Measurements from ENCODE around the gene BACH2. TPM values are rescaled to one million over a fixed set of nuclear protein-coding genes. Genes with fewer than 3 reads are reported as not detected.
"Not testable (repeated sequence)": the region's sequence is repeated elsewhere in the genome, so short reads cannot be mapped to it uniquely, and the experiment has no call there.

The BACH2 gene
- total RNA-seq, 1 experiment from 2014 or later = 0.77 TPM

DNA sequence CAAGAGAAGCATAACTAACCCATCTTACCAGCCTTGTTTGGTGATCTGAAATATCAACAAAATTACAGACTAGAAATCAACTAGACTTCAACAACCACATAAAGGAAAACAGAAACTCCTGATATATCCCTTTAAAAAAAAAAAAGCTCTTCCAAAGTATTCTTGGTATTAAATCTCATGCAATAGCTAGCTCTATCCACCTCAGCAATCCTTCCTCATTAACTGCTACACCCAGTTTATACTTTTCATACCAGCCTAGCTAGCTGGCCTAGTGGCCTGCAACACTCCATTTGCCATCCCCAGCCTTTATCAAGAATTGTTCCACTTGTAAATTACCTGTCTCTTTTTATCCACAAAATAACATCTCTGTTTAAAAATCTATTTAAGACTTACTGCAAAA lies 69.0 kb downstream of the BACH2 start:
- DNase-seq (ENCODE audit: low read depth, low spot score) = peak; percentile 6
- in situ Hi-C loops (cut with HindIII; ENCODE audit: low pct_unique_long_range_greater_than_20kb, low sequenced_read_pairs) = no loop called here

DNA sequence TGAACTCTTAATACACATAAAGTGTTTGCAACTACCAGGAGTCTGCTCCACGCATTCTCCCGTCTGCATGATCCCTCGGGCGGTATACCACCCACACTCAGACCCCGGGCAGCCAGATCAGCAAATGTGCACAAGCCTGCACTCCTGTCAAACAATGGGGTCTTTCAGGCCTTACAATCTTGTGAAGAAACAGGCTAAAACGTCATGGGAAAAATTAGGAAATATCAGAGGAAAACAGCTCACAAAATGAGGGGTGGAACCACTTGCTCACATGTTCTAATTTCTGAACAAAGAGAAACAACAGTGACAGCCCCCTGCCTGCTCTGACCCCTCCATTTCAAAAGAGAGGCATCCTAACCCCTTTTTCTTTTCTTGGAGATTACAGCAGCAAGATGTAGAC lies 69.4 kb downstream of the BACH2 start:
- peak; percentile 95 for DNase-seq (ENCODE audit: low read depth, low spot score)
- in situ Hi-C loops (cut with HindIII; ENCODE audit: low pct_unique_long_range_greater_than_20kb, low sequenced_read_pairs) = no loop called here

DNA sequence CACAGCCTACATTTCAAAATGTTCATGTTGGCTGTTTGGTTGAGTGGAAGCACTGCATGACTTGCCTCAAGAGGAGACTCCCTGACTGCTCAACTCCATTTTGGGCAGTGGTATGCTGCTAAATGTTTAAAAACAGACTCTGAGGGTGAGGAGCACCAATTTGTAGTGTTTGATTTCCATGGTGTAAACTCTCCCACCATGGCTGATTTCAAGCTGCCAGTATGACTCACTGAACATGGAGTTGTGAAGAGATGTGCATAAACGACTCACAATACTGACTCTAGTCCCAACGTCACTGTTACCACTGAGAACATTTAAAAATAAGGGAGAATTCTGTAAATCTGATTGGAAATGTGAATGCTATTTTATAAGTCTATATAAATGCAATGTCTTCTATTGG lies 70.4 kb downstream of the BACH2 start:
- in situ Hi-C loops (cut with HindIII; ENCODE audit: low pct_unique_long_range_greater_than_20kb, low sequenced_read_pairs) = no loop called here
- DNase-seq (ENCODE audit: low read depth, low spot score) = no peak

DNA sequence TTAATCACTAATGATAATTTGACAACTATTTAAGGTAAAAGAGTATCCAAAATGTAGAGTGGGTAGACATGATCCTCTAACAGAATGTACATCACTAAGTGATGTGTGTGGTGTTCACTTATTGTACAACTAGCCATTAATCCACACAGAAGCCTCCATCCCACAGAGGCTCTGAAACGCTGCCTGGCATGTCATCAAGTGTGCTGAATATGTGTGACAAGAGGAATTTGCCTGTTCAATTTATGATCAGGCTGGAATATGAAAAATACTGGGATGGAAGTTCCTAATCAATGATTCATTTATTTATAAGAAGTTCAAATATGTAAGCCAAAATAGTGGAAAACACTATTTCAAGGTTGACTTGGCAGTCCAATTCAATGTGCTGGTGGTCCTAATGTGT lies 72.4 kb downstream of the BACH2 start:
- in situ Hi-C loops (cut with HindIII; ENCODE audit: low pct_unique_long_range_greater_than_20kb, low sequenced_read_pairs) = no loop called here
- no peak for DNase-seq (ENCODE audit: low read depth, low spot score)

DNA sequence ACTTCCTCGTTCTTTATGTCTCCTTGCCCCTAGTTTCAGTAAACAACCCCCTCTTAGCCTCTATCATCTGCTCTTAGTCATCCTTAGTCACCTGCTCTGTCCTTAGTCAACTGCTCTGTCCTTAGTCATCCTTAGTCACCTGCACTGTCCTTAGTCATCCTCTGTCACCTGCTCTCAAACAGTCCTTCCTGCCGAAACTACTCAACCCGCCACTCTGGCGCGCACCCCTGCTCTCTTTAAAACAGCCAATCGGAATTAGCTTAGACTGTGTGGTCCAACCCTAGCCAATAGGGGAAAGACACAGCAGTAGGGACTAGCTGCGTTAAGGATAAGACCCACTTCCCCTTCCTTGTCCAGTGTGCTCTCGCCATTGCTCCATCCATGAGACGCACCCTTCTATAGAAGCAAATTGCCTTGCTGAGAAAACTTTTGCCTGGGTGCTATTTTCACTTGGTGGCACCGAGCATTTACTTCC lies 73.9 kb downstream of the BACH2 start:
- DNase-seq (ENCODE audit: low read depth, low spot score) = no peak
- in situ Hi-C loops (cut with HindIII; ENCODE audit: low pct_unique_long_range_greater_than_20kb, low sequenced_read_pairs) = no loop called here

DNA sequence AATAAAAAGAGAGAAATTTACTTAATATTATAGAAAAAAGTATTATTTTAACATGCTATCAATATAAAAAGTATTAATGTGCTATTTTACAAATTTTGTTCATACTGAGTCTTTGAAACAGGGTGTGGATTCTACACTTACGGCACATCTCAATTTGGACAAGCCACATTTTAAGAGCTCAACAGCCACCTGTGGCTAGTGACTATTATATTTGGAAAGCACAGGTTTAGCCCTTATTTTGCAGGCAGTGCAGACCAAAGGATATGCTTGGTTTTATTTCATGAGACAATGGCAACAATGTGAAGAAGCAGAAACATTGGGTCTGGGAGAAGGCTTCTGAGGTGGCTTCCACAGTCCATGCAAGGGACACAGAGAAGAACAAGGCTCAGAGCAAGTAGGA lies 74.6 kb downstream of the BACH2 start:
- in situ Hi-C loops (cut with HindIII; ENCODE audit: low pct_unique_long_range_greater_than_20kb, low sequenced_read_pairs) = no loop called here
- no peak for DNase-seq (ENCODE audit: low read depth, low spot score)

DNA sequence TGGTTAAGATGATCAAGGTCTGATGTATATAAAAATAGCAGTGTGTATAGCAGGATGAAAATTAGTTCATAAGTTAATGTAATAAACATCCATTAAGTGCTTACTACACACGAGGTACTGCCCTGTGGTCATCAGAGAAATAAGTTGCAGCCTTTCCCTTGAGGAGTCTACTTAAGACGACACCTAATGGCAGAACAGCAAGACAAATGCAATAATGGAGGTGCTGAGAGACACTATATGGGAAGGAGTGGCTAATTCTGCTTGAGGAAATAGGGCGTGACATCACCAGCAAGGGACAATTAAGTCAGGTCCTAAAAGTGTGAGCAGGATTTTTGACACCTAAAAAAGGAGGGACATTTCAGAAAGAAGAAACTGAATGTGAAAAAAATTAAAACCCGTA lies 75.2 kb downstream of the BACH2 start:
- DNase-seq (ENCODE audit: low read depth, low spot score) = no peak
- in situ Hi-C loops (cut with HindIII; ENCODE audit: low pct_unique_long_range_greater_than_20kb, low sequenced_read_pairs) = no loop called here

DNA sequence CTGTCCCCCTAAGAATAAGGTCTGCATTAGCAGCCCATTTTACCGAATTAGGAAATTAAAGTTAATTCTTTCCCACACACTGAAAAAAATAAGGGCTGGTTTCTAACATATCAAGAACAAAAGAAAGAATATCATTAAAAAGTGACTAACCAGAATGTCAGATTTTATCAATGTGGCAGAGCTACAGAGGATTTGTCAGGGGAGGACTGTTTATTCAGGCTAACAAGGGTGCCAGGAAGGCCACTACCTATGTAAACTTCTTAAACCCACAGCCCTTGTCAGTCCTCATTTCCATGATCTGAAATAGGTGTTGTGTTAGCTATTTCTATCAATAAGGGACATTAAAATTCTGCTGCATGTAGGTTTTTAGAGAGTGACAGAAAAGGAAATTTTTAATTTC lies 76.4 kb downstream of the BACH2 start:
- no peak for DNase-seq (ENCODE audit: low read depth, low spot score)
- in situ Hi-C loops (cut with HindIII; ENCODE audit: low pct_unique_long_range_greater_than_20kb, low sequenced_read_pairs) = no loop called here

DNA sequence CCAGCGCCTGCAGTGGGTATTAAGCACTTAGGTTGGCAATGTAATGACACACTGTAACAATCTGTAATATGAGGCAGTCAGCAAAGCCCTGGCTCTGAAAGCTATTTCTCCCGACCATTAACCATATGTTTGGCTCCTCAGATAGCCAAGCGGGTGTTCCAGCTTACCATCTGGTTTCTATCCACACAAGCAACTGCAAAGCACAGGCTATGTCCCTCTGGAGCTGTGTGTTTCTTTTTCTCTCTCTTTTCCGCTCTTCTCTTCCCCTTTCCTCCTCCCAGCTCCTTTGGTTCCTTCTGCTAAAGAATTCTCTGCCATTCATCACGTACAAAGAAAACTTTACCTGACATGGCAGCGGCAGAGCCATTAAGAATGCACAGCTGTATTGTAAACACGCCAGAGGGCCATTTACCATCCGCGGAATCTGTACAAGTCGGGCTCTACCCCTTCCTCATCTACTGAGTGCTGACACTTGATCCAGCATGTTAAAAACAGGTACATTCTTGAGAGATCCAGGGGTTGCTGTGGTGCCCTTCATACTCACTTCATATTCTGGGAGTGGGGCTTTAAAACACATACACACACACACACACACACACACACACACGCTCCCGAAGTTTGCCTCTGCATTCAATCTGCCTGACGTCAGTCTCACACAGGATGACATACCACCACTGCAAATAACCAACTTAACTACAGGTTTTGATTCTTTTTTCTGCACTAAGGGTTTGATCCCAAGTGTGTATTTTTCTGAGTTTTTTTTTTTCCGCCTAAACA lies 77.2 kb downstream of the BACH2 start:
- in situ Hi-C loops (cut with HindIII; ENCODE audit: low pct_unique_long_range_greater_than_20kb, low sequenced_read_pairs) = no loop called here
- no peak for DNase-seq (ENCODE audit: low read depth, low spot score)

DNA sequence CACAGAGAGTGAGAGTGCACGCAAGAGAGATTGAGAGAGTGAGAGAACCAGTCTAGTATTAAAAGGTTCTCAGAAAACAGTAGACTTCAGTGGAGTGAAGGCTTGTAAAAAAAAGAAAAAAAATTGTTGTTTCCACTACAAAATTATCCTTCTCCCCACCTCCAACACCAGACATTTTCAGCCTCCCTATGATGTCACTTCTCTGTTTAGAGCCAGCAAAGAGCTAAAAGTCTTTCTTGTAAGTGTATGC lies 77.8 kb downstream of the BACH2 start:
- in situ Hi-C loops (cut with HindIII; ENCODE audit: low pct_unique_long_range_greater_than_20kb, low sequenced_read_pairs) = no loop called here
- DNase-seq (ENCODE audit: low read depth, low spot score) = no peak

DNA sequence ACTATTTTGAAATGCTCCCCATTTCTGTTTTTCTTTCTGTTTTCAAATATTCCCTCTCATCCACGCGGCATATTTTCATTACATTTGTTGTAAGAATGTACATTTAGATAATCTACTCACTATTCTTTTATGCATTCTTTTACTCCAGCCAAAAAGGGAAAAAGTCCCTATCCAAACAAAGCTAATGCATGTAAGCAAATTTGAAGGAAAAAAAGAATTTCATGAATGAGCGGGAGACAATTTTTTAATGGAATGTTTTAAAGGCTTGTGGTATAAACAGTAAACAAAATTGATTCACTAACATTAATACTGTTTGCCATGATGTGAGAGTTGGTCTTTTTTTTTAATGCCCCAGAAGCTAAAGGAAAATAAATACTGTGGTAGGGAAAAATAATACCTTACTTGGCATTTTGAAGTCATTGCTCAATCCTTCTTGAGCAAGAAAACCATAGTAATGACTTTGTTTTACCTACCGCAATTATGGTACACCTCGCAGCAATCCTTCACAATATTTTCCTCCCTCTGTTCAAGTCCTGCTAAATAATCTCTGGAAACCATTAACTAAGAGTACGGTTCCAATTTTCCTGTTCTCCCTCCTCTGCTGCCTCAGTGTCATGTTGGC lies 79.0 kb downstream of the BACH2 start:
- in situ Hi-C loops (cut with HindIII; ENCODE audit: low pct_unique_long_range_greater_than_20kb, low sequenced_read_pairs) = no loop called here

DNA sequence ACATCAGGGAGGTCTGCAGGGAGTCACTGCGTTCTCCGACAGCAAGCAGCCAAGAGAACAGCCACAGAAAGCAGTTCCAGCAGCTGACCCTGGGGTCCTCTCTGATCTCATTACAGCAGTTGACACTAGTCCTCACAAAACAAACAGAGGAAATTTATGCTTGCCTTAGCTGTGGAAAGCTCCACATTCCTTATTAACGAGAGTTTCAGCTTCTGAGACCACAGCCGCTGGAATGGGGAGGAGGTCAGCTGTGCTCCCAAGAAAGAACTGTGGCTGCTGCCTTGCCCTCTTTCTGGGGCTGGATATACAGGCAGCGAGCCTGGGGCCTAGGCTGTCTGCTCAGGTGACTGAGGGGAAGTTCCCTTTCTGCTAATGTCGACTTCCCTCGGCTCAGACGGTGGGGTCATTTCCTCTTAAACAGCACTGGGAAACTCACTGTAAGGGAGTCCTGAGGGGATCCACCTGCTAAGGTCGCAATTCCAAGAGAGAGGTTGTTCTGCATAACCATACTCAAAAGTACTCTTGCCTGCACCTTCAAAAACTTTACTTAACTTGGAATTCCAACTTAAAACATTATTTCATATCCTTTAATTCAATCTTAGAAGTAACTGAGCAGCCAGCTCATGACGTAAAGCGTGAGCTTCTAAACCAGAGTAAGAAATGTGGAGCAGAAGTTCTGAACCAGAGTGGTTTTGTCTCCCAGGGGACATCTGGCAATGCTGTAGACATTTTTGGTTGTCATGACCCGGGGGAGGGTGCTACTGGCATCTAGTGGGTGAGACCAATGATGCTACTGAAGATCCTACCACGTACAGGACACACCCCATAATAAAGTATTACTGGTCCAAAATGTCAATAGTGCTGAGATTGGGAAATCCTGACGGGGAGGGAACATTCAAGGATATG lies 80.3 kb downstream of the BACH2 start:
- DNase-seq (ENCODE audit: low read depth, low spot score) = no peak
- in situ Hi-C loops (cut with HindIII; ENCODE audit: low pct_unique_long_range_greater_than_20kb, low sequenced_read_pairs) = no loop called here

More for the DNA sequence above, 79.0 kb downstream of the BACH2 start:
- DNase-seq (ENCODE audit: low read depth, low spot score) = no peak

DNA sequence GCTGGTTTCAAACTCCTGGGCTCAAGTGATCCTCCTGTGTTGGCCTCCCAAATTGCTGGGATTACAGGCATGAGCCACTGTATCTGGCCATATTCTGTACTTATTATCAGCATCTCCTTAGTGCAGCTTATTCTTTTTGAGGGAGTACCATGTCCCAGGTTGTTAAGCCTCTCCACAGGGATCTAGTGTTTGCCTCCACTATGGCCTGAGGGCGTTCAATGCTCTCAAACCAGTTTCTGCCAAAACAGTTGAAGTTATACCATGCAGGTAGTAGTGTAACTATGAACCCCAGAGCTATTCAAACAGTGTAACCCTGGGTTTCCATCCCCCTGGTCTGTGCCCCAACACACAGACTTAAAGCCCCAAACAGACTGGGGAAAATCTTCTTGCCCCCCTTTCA lies 81.7 kb downstream of the BACH2 start:
- in situ Hi-C loops (cut with HindIII; ENCODE audit: low pct_unique_long_range_greater_than_20kb, low sequenced_read_pairs) = no loop called here
- DNase-seq (ENCODE audit: low read depth, low spot score) = no peak

DNA sequence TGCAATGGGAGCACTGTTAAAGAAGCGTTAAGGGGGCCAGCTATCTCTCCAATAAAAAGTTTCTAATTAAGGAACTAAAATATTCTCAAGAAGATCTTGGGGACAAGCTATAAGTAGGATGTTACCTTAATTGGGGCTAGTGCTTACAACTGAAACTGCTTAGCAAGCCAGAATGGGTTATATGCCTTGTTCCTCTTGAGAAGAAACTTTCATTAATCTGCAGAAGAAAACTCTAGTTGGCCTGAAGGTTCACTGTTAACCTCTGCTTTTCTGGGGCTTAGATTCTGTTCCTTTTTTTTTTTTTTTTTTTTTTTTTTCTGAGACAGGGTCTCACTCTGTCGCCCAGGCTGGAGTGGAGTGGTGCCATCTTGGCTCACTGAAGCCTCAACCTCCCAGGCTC lies 82.2 kb downstream of the BACH2 start:
- DNase-seq (ENCODE audit: low read depth, low spot score) = no peak
- in situ Hi-C loops (cut with HindIII; ENCODE audit: low pct_unique_long_range_greater_than_20kb, low sequenced_read_pairs) = no loop called here

DNA sequence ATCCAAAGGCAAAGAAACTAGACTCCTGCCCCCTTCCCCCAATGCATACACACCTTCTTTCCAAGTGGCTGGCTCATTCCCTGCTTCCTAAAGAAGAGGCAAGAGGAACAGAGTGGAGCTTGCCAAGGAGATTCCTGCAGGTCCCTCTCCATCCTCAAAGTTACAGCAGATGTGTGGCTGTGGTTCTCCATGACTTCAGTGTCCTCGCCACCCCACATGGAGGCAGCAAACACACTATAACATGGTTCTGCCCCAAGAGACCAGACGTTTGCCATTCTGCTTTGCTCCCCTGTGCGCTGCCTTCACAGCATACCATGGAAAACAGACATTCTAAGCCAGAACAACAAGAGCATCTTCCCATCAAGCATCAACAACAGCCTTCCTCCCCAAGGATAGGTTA lies 84.4 kb downstream of the BACH2 start:
- in situ Hi-C loops (cut with HindIII; ENCODE audit: low pct_unique_long_range_greater_than_20kb, low sequenced_read_pairs) = no loop called here
- peak; percentile 38 for DNase-seq (ENCODE audit: low read depth, low spot score)

DNA sequence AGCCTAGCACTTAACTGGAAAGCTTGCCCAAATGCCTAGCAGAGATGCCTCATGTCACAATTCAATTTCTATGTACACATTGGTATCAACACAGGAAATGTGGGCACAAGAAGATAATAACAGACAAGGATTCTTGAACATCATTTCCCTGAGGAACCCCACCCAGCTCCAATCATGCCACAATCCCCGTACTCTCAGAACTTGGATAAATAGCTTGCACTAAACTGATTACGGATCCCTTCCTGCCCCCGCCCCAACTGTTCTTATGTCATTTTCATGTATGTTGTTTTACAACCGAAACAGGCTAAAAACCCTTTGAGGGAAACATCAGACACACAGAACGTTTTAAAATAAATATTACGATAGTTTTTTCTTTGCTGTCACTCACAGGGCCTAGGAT lies 87.1 kb downstream of the BACH2 start:
- in situ Hi-C loops (cut with HindIII; ENCODE audit: low pct_unique_long_range_greater_than_20kb, low sequenced_read_pairs) = no loop called here
- no peak for DNase-seq (ENCODE audit: low read depth, low spot score)

DNA sequence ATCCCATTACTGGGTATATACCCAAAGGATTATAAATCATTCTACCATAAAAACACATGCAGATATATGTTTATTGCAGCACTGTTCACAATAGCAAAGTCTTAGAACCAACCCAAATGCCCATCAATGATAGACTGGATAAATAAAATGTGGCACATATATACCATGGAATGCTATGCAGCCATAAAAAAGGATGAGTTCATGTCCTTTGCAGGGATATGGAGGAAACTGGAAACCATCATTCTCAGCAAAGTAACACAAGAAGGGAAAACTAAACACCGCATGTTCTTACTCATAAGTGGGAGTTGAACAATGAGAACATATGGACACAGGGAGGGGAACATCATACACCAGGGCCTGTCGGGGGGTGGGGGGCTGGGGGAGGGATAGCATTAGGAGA lies 88.0 kb downstream of the BACH2 start:
- DNase-seq (ENCODE audit: low read depth, low spot score); in situ Hi-C loops (cut with HindIII; ENCODE audit: low pct_unique_long_range_greater_than_20kb, low sequenced_read_pairs): not testable (repeated sequence)

DNA sequence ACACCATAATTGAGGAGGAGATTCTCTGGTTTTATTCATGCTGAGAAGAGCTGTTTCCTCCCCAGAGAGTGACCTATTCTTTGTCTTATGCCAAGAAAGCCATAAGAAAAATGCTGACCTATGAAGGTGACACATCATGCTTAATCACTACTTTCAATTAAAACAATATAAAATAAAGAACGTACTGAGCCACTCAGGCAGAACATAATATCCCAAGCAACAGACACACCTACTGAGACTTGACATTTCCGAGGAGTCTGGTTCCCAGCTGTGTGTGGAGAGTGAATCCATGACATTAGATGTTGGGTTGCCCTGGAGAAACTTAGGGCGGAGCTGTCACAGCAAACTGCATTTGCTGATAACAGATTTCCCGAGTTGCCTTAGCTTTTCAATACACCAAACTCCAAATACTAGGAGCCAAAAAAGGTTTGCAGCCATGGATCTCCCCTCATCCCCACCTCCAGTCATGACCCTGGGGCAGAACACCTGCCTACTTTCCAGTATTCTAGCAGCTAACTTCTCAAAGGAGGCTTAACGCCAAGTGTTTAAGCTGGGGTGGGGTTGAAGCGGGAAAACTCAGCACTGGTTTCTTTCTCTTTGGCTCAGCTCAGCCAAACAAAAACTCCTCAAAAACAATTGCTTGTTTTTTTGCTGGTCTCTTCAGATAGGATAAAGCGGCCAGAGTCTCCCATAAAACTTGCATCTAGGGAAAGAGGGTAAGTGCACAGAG lies 92.2 kb downstream of the BACH2 start:
- in situ Hi-C loops (cut with HindIII; ENCODE audit: low pct_unique_long_range_greater_than_20kb, low sequenced_read_pairs) = no loop called here
- no peak for DNase-seq (ENCODE audit: low read depth, low spot score)

Measured in SK-MEL-5 (cell line).